IPS DF 6.9 (cell line): ENCODE results near the gene SMAD3.
"Not testable (repeated sequence)": the region's sequence is repeated elsewhere in the genome, so short reads cannot be mapped to it uniquely, and the experiment has no call there.

Experiments used
- DNase-seq: peaks from one replicate; pipeline ENCODE4 v3.0.0-alpha.2; 2013; ENCODE audit warnings: low read depth, low spot score
- H3K27ac ChIP-seq: one replicate; pipeline ENCODE4 v1.5.1; 2013; ENCODE audit warnings: low read length, control low read depth
- H3K27me3 ChIP-seq: 2 replicates; pipeline ENCODE4 v1.6.1; 2013; ENCODE audit warnings: mild to moderate bottlenecking, low read length; ENCODE audit not compliant: control insufficient read depth, insufficient read depth
- H3K36me3 ChIP-seq: 2 replicates; pipeline ENCODE4 v1.6.1; 2013; ENCODE audit warnings: low read length; ENCODE audit not compliant: control insufficient read depth, insufficient read depth
- H3K4me1 ChIP-seq: 2 replicates; pipeline ENCODE4 v1.6.1; 2013; ENCODE audit warnings: low read length; ENCODE audit not compliant: control insufficient read depth, insufficient read depth
- H3K4me3 ChIP-seq: 2 replicates; pipeline ENCODE4 v1.5.1; 2013; ENCODE audit warnings: mild to moderate bottlenecking, low read length
- H3K9me3 ChIP-seq: 2 replicates; pipeline ENCODE4 v1.6.1; 2013; ENCODE audit warnings: low read length, inconsistent platforms; ENCODE audit not compliant: control insufficient read depth, insufficient read depth
- WGBS: extraction: QIAGEN DNeasy Blood & Tissue Kit; methylation state at CpG from one replicate; pipeline ENCODE4 v1.1.7; 2013; ENCODE audit warnings: mixed read lengths, missing lambda C conversion rate; ENCODE audit not compliant: insufficient read length, insufficient coverage; 5-methylcytosine and 5-hydroxymethylcytosine counted together

Gene SMAD3

DNA sequence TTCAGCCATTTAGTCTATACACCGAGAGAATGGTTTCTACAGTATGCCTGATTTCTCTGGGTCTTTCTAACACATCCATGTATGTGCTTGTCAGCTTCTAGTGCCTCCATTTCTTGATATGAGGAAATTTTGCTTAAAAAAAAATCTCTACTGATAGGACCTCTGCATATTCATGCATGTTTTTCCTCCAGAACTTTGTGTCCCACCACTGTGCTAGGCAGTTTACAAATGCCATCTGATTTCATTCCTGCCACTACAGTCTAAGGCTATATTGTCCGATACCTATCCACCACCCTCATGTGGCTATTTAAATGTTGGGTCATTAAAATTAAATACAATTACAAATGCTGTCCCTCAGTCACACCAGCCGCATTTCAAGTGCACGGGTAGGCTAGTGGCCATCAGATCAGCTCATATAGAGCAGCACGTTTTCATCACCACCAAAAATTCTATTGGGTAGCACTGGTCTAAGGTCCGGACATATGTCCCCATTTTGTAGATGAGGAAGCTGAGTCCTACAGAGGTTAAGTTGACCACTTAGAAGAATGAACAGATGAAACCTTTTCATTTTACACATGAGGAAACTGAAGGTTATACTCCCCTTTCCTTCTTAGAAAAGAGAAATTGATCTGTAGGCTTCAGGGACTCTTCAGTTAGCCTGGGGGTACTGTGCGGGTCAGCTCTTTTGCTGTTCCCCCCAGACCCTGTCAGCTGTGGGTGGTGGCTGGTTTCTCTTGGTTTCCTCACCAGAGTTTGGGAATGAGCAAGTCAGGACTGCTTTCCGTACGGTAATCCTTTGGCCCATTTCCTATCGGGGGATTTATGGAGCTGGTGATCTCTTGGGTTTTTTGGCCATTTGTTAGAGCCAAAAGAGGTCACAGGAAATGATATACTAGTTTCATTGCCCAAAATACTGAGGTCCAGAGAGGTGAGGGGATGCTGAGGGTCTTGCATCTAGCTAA is 56.5 kb downstream of the SMAD3 start:
- H3K36me3 ChIP-seq, result no peaks in the 10 kb centered on the region
- DNase-seq, result no peak
- peaks cover 3% of the 10 kb centered on the region; the same call in 1 of the 2 replicates for H3K4me1 ChIP-seq
- H3K4me3 ChIP-seq, result no peak overlapping the region
- no peaks in the 10 kb centered on the region for H3K9me3 ChIP-seq
- no peaks in the 10 kb centered on the region for H3K27me3 ChIP-seq
- no peak overlapping the region for H3K27ac ChIP-seq
- no CpG with 5 or more reads among the region's 10 CpGs for WGBS

DNA sequence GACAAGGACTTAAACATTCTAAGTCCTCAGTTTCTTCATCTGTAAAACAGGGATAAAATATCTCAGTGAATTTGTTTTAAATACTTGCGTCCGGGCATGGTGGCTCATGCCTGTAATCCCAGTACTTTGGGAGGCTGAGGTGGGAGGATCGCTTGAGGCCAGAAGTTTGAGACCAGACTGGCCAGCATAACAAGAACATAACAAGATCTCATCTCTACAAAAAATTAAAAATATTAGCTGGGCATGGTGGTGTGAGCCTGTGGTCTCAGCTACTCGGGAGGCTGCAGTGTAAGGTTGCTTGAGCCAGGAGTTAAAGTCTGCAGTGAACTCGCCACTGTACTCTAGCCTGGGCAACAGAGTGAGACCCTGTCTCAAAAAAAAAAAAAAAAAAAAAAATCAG is 57.4 kb downstream of the SMAD3 start:
- H3K9me3 ChIP-seq, DNase-seq, H3K4me1 ChIP-seq, H3K36me3 ChIP-seq, H3K27ac ChIP-seq, H3K27me3 ChIP-seq, H3K4me3 ChIP-seq: not testable (repeated sequence)
- no CpG with 5 or more reads among the region's 5 CpGs for WGBS

DNA sequence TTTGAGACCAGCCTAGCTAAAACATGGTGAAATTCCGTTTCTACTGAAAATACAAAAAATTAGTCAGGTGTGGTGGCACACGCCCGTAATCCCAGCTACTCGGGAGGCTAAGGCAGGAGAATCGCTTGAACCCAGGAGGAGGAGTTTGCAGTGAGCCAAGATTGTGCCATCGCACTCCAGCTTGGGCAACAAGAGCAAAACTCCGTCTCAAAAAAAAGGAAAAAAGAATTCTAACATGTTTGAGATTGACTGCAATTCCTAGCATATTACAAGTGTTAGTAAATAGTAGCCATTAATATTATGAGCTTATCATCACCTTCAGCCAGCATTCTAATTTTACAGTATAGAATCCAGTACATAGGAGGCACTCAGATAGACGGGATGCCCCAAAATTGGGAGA is 57.9 kb downstream of the SMAD3 start:
- DNase-seq, H3K9me3 ChIP-seq, H3K4me3 ChIP-seq, H3K4me1 ChIP-seq, H3K36me3 ChIP-seq, H3K27me3 ChIP-seq, H3K27ac ChIP-seq: not testable (repeated sequence)
- WGBS, result no CpG with 5 or more reads among the region's 8 CpGs

DNA sequence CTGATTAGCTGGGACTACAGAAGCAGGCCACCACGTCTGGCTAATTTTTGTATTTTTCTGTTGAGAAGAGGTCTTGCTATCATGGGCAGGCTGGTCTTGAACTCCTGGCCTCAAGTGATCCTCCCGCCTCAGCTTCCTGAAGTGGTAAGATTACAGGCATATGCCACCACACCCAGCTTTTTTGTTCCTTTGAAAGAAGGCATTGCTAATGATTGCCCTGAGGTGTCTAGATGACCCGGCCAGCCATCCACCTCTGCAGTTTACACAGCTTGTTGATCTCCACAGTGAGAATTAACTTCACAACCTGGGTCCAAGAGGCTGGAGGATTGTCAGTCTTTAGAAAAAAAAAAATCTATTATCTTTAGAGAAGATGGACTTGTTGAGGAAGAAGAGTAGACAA is 58.7 kb downstream of the SMAD3 start:
- H3K9me3 ChIP-seq, result no peaks in the 10 kb centered on the region
- WGBS, result no CpG with 5 or more reads among the region's 3 CpGs
- H3K4me3 ChIP-seq, result no peak overlapping the region
- H3K27me3 ChIP-seq, result no peaks in the 10 kb centered on the region
- H3K36me3 ChIP-seq, result no peaks in the 10 kb centered on the region
- peaks cover 3% of the 10 kb centered on the region; the same call in 1 of the 2 replicates for H3K4me1 ChIP-seq
- no peak overlapping the region for H3K27ac ChIP-seq
- DNase-seq, result no peak

DNA sequence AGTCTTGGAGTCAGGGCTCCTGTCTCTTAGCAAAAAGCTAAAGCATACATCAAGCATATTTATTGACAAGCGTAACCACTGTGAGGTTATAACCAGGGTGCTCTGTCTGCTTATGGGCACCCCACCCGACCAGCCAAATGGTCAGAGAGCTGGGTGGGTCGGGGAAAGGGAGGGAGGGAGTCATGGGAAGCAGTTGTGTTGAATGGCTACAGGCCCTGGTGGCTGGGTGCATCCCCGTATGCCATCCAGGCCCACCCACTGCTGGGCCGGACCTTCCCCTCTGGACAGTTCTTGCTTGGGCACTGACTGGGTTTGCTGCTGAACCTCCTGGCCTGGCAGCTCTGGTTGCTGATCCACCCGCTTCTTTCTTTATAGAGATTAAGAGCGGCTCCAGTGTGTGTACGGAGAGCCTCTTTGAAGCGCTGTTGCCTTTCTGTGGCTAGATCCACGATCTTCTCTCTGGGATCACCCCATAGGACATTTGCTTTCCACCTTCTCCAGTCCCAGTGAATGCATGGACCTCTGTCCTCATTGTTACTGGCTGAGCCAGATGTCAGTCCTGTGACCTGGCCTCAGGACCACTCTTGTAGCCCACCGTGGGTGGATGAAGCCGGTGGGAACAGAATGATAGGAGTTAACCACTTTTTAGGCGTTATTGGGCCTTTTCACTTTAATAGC is 59.6 kb downstream of the SMAD3 start:
- Histone ChIP-seq H3K4me3 (no peak overlapping the region), H3K4me1 (peaks cover 3% of the 10 kb centered on the region; the same call in 1 of the 2 replicates)
- no CpG with 5 or more reads among the region's 13 CpGs for WGBS

DNA sequence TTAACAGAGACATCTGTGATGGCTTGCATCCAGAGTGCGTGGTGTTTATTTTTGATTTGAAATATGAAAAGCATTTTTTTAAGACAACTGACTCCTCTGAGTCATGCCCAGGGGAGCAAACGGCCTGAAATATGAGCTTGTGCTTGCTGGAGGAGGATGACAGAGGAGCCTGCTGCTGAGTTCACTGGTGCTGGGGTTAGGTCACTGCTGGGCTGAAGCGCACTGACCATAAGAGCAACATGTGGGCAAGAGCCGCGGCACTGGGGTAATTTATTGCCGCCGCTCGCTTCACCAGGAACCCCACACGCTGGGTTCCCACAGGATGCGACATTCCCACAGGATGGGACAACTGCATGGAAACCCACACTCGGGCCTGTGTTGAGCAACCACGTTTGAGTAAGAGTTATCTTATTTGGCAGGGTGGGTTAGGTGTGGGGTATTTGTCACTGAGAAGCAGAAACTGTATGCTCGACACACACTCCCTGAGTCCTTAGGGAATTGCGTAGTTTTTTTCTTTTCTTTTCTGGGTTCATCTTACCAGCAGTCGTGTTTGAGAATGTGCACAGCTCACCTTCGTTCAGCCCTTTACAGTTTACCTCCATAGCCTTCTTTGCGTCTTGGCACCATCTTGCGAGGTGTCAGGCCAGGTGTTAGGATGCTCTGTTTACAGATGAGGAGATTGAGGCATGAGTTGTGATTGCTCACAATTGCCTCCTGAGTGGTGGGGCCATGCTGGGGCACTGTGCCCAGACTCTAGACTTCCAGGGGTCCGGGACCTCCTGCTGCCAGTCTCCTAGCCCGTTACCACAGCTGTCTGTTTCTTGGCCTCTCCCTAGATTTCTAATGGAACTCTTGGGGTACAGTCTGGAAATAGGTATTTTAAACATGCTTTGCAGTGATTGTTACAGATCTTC is 60.4 kb downstream of the SMAD3 start:
- Histone ChIP-seq H3K4me3 (no peak overlapping the region), H3K27me3 (no peaks in the 10 kb centered on the region), H3K36me3 (no peaks in the 10 kb centered on the region), H3K27ac (no peak overlapping the region), H3K4me1 (peaks cover 3% of the 10 kb centered on the region), H3K9me3 (no peaks in the 10 kb centered on the region)
- WGBS, result no CpG with 5 or more reads among the region's 20 CpGs
- no peak for DNase-seq

More for the DNA sequence above, 59.6 kb downstream of the SMAD3 start:
- Histone ChIP-seq H3K27ac (no peak overlapping the region), H3K9me3 (no peaks in the 10 kb centered on the region), H3K36me3 (no peaks in the 10 kb centered on the region), H3K27me3 (no peaks in the 10 kb centered on the region)
- no peak for DNase-seq

DNA sequence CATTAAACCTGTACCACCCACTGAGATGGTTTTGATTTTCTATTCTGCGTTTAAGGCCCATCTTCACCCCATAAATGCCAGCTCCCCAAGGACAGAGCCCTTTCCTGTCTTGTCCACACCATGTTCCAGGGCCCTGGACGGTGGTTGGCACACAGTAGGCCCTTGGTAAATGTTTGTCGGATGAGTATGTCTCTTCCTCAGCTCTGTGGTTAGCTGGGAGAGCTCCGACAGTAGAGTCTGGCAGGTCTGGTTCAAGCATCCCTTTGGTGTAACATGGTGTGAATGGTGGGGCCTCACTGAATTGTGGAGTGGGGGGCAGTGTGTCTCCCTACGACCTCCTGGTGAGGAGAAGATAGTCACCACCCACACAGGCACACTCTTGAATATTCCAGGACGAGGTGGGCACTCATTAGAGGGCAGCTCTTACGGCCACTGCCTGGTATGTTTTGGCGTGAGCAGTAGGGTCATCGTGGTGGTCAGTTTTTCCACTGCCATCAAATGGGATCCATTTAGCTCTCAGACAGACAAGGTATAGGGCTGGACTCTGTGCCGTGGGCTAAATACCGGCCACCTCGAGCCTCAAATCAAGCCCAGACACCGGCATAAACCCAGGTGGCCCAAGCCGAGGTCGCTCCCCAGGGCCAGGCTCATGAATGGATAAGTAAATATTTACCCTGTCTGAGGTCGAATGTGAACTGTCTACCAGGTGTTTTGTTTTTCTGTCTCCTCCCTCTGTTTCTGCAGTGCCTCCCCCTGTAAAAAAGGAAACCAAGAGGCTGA is 61.3 kb downstream of the SMAD3 start:
- no peak for DNase-seq
- Histone ChIP-seq H3K4me3 (no peak overlapping the region), H3K36me3 (no peaks in the 10 kb centered on the region), H3K4me1 (peaks cover 6% of the 10 kb centered on the region; the same call in 1 of the 2 replicates), H3K9me3 (no peaks in the 10 kb centered on the region), H3K27me3 (no peaks in the 10 kb centered on the region), H3K27ac (no peak overlapping the region)
- no CpG with 5 or more reads among the region's 16 CpGs for WGBS

DNA sequence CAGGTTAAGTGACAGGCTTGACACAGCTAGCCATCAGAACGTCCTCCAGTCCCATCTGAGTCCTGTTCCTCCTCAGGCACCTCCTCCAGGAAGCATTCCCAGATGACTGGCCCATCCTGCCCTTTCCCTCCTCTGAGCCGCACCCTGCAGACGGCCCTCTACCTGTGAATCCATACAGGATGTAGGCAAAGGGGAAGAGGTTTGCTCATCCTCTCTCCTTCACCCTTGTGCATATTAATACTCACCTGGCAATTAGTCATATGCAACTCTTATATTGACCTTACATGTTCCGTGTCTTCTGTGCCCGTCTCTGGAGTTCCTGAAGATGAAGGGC is 61.9 kb downstream of the SMAD3 start:
- H3K36me3 ChIP-seq, result no peaks in the 10 kb centered on the region
- H3K27me3 ChIP-seq, result no peaks in the 10 kb centered on the region
- H3K4me3 ChIP-seq, result no peak overlapping the region
- no peak for DNase-seq
- H3K27ac ChIP-seq, result no peak overlapping the region
- H3K9me3 ChIP-seq, result no peaks in the 10 kb centered on the region
- WGBS, result no CpG with 5 or more reads among the region's 5 CpGs
- H3K4me1 ChIP-seq, result peaks cover 6% of the 10 kb centered on the region; the same call in 1 of the 2 replicates

DNA sequence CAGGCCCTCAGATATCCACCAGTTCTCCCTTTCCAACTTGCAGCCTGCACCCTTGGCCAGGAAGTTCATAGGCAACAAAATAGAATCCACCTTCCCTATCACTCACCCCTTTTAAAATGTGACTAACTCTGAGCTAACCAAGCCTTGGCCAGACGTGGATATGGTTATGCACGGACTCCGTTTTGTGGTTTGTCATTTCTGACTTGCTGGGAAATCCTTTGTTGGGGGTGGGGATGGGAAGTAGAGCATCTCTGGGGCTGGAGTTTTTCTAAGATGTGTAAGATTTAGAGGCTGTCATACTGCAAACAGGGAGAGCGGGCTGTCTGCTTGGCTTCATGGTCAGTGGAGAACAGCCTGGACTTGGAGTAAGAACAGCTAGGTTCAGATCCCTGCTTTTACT is 62.6 kb downstream of the SMAD3 start:
- Histone ChIP-seq H3K4me3 (no peak overlapping the region), H3K27me3 (no peaks in the 10 kb centered on the region), H3K36me3 (no peaks in the 10 kb centered on the region), H3K9me3 (no peaks in the 10 kb centered on the region), H3K27ac (no peak overlapping the region), H3K4me1 (peaks cover 6% of the 10 kb centered on the region; the same call in 1 of the 2 replicates)
- WGBS, result no CpG with 5 or more reads among the region's 4 CpGs
- no peak for DNase-seq
